GM12891 (cell line): ENCODE data around the gene DYSF.

Experiments
- PAX5 ChIP-seq: IDR thresholded peaks from 2 replicates; pipeline ENCODE4 v1.6.1; 2011; ENCODE audit warnings: low read length, moderate library complexity, mild to moderate bottlenecking; ENCODE audit not compliant: insufficient read depth, severe bottlenecking
- POLR2A ChIP-seq: IDR thresholded peaks from 2 replicates; pipeline ENCODE4 v1.6.1; 2011; ENCODE audit warnings: low read depth, low read length, control low read depth
- POLR2AphosphoS5 ChIP-seq: IDR thresholded peaks from 2 replicates; pipeline ENCODE4 v1.6.1; 2011; ENCODE audit warnings: low read depth, low read length, control low read depth
- POU2F2 ChIP-seq: IDR thresholded peaks from 2 replicates; pipeline ENCODE4 v1.6.1; 2011; ENCODE audit warnings: low read depth, mild to moderate bottlenecking, control low read depth, low read length, moderate library complexity
- SPI1 ChIP-seq: IDR thresholded peaks from 2 replicates; pipeline ENCODE4 v1.6.1; 2011; ENCODE audit warnings: low read depth, low read length, control low read depth
- TAF1 ChIP-seq: IDR thresholded peaks from 2 replicates; pipeline ENCODE4 v1.6.1; 2011; ENCODE audit warnings: low read depth, low read length, control low read depth

- no peak for TF ChIP-seq POLR2AphosphoS5
- TF ChIP-seq POLR2A: no peak
- no peak for TF ChIP-seq SPI1
- TF ChIP-seq TAF1: no peak
- TF ChIP-seq POU2F2: no peak
- no peak for TF ChIP-seq PAX5
Measured at GRCh38 chr2:71534201-71534600, 80.8 kb downstream of the DYSF start.
